NCI-H1092 treated with DMSO at 0.1 percent for 48 hours (cell line): ENCODE results near the gene DMD.

Experiments
- DNase-seq: peaks from one replicate; lab custom pipeline; 2025; lab: John Stamatoyannopoulos, UW

Gene DMD

DNA sequence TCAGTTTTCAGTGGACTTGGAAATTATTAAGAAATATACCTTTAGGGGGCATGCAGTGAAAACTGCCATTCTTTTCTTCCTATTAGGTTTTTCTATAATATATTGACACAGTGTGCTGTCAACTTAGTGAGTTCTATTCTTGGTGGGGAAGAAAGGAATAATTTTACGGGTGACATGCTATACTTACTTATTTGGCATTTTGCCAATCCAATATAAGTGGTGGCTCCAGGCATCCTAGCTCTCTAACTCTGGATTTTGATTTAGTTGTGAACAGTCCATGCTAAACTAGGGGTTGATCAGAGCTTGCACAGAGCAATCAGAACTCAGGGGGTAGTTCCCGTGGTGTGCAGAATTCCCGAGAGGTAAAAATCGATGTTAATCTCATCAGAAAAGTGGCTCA, 1861.8 kb downstream of the DMD start:
- no peak for DNase-seq

DNA sequence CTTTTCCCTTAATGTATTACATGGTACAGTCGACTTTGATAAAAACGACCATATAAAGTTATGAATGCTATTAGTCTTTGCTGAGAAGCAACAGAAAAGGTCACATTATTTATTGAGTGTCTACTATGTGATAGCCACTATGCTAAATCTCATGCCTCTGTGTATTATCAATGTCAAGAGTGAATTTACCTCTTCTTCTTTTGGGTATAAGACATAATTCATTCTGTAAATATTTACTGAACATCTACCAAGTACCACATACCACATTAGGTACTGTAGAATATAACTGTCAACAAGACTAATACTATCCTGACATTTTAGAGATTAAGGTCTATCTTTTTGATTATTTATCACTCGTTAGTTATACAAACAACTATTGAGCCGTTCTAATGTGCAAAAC, 1870.8 kb downstream of the DMD start:
- DNase-seq: no peak

DNA sequence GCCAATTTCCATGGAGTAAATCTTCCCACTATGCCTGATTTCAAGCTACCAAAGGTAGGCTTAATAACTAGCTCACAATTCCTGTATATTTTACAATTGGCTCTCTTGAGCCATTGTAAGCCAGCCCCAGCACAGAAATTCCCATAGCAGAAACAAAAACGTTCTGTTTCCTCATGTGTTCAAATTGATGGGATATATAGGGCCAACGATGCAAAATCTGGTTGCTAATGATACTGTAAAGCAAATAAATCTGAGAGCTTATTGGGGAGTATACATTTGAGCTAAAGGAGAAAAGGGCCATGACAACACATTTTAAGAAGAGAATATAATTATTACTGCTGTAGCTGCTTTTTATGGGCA, 1872.4 kb downstream of the DMD start:
- no peak for DNase-seq

GRCh38 chrX:31337332-31337731, 1874.0 kb downstream of the DMD start:
- no peak for DNase-seq

DNA sequence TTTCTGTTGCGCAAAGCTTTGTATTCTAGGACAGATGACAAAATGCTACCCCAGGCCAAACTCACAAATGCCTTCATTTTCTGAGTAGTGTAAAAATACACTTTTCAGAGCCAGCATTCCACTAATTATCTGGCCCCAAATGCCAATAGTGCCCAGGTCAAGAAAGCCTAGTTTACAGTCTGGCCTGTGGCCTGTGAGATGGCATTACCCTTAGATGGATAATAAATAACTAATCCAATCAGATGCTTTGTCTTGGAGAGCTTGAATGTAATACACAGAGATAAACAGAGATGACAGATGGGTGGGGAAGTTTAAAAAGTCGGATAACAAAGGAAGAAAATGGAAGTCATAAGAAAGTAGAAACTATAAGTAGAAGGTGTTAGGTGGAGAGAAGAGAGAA, 1874.9 kb downstream of the DMD start:
- no peak for DNase-seq

DNA sequence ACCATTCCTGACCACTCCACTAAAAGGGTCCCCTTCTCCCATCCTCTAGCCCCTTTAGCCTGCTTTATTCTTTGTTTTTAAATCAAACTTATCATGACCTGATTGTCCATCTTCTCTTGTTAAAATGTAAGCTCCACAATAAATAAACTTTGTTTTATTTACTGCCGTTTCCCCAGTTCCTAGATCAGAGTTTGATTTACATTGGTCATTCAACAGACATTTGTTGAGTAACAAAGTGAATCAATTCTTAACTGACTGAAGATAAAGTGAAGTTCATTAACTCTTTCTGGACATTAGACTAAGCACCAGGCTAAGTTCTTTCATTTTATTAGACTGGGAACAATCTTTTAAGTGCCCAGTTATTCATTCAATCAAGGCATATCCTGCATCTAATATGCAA, 1876.4 kb downstream of the DMD start:
- no peak for DNase-seq

DNA sequence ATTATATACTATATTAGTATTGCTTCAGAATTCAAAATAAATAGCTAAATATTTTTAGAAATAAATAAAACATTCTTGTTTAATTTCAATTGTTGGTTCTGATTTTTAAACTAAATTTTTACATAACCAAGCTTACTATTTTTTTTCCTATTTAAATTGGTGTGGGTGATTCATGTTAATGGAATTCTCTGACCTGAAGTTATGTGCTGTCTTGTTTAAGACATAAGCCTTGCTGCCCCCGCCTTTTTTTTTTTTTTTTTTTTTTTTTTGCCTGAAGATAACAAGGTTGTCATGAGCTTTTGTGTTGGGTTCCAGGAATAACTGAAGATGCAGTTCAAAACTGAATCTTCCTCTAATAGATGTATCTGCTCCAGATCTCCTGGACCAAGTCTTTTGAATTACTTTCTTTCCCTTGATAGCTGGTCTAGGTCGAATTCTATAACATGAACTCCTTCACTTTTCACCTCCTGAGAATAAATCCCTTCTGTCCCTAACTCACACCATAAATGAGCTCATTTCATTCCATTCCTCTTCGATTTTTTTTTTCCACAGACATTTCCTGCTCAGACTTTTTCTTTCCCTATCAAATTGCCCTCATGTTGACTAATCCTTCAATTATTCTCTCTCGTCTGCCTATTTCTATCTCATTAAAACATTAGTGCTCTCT, 1878.1 kb downstream of the DMD start:
- DNase-seq: no peak

DNA sequence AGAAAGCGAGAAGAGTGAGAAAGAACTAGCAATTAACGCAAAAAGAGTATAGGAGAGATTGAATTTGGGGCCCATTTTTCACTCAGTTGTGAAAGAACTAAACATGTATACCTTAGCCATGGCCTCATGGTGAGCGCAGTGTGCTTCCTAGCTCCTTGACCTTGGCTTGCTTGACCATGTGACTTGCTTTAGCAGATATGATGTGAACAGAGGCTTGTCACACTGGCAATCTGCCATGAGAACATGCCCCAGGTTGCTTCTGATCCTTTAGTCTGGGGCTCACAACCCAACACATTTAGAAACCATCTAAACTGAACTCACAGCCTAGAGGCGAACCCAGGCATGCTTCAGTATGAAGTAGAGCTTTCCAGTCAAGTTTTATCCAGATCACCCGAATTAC, 1879.4 kb downstream of the DMD start:
- no peak for DNase-seq

DNA sequence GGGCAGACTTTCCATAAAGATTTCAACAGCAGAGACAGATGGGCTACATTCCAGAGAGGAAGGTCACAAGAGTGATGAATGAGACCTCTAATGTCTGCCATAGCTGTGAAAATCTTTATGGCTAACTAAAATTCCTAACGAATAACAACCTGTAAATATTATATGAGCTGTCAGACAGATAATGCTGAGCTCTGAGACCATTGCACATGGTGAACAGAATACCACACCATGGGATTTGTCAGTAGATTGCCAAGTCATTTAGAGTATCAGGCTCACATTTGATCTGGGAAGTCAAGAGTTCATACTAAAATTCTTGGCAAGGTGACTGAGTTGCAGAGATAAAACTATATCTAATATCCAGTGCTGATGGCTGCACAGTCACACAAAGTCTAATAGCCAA, 1880.3 kb downstream of the DMD start:
- DNase-seq: no peak

GRCh38 chrX:31329298-31329697, 1882.1 kb downstream of the DMD start:
- no peak for DNase-seq

- DNase-seq: peak; percentile 71
Observed at GRCh38 chrX:31323658-31324057, 1887.7 kb downstream of the DMD start.

DNA sequence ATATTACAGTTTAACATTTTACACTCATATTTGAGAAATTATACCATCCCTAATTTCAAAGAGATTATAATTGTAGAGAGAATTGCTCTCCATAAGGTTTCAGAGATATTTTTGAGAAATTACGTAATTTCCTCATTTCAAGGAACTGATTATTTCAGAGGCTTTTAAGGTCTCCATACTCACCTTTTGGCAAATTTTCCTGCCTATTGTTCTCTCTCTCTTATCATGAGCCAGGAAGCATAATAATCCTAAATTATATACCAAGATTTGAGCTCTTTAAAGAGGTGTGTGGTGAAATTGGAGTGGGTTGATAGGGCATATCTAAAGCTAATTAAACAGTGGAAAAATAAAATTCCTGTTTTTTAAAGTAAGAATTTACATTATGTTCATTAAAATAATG, 1890.6 kb downstream of the DMD start:
- peak; percentile 57 for DNase-seq

DNA sequence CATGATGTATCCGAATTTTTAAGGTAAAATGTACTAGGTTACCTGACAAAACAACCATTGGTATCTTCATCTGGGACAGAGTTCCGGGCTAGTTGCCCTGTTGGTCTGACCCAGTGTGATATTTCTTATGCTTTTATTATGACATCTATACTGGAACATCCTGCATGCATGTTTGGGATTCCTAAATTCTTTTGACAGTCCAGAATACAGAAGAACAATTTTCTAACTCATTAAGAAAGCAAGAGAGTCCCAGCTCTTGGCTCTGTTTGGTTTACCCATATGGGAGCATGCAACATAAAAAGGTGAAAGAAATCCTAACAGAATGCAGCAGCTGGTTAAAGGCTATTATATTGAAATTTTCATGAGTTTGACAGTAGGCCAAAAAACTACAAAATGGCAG, 1891.8 kb downstream of the DMD start:
- DNase-seq: no peak

GRCh38 chrX:31318866-31319265, 1892.5 kb downstream of the DMD start:
- peak; percentile 12 for DNase-seq

DNA sequence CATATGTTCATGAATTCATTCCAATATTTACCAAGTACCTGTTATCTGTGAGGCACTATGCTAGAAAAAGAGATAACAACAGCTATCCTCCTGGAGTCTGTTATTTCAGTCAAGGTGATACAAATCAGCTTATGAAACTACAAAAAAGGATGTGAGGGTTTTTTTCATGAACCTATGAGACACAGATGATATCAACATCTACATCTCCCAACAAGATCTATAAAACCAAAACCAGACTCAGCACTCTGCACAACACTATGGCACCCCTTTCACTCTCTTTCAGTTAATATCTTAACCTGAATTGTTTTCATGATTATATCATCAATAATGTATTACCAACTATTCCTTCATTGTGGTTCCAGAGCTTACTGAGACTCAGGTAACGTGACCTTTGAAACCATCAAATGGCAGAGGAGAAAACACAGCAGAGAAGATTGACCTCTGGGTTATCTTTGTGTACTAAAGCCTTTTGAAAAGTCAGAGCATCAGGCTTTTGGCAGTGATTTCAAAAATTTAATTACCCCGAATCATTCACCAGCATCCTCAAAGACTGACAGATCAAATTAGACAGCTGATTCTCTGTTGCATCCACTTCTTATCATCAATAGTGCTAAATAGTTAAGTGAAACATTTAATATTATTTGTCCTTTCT, 1894.9 kb downstream of the DMD start:
- peak; percentile 6 for DNase-seq

DNA sequence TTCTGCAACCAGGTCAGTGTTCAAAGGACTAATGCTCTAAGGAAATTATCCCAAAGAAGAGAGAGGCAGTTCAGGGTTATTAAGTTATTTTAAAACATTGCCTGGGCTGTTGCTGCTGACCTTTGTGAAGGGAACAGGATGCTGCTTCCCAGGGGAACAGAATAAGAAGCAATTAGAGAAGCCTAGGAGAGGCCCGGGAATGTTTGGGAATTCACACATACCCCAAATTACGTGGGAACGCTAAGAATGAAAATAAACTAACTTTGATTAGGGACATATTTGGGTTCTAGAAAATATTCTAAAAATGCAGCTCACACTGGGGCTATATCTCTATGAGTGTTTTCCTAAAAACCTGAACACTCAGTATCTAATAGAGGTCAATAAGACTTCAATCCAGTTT, 1896.4 kb downstream of the DMD start:
- DNase-seq: no peak

DNA sequence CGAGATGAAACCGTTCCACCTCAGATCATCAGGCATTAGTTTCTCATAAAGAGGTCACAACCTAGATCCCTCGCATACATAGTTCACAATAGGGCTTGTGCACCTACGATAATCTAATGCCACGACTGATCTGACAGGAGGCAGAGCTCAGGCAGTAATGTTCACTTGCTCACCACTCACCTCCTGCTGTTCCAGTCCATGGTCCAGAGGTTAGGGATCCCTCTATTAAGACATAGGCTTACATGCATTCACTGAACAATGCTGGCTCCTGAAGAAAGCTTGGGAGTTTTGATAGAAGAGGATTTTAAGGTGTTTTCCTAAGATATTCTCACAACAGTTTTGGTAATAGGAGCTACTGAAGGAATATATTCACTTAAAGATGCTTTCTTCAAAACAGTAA, 1903.4 kb downstream of the DMD start:
- DNase-seq: no peak

DNA sequence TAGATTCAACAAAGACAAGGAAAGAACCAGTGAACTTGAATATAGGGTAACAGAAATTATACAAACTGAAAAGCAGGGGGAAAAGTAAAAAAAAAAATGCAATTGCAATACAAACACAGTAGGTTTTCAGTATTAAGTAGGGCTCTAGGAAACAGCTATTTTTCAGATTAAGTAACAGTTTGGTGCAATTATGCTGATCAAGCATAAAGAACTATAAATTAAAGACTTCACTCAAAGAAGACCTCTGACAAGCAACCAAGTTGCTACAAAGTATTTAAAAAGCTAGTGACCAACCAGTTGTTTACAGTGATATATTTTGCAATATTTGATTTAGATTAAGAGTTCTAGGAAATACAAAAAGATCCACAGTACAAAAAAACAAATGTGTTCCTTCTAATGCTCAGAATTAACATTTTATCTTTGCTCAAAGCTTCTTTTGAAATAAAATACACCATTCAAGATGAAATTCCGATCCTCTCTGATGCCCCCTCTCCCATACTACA, 1908.7 kb downstream of the DMD start:
- no peak for DNase-seq

GRCh38 chrX:31301941-31302340, 1909.4 kb downstream of the DMD start:
- DNase-seq: no peak

DNA sequence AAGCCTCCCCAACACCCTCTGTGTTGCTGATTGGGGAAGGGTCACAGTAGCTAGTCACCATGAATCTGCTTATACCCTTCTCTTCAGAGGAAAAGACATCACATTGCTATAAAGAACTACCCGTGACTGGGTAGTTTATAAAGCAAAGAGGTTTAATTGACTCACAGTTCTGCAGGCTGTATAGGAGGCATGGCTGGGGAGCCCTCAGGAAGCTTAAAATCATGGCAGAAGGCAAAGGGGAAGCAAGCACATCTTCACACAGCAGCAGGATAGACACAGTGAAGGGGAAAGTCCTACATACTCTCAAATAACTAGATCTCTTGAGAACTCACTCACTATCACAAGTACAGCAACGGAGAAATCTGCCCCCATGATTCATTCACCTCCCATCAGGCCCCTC, 1910.1 kb downstream of the DMD start:
- DNase-seq: no peak

DNA sequence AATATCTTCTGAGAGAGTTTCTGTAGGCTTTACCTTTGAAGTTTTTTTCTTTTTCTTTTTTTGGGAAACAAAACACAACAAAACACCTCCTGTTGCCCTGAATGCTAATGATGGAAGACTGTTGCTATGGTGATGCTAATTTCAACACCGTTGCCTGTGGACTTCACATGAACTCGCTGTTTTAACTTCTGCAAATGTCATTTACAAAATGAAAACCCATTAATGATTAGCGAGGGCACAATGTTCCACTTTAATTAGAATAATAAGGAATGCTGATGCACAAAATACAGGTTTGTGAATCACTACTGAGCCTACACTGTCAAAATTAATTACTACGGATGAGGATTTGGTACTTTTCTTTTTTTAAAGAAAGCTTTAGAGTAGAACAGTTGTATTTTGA, 1912.4 kb downstream of the DMD start:
- no peak for DNase-seq

DNA sequence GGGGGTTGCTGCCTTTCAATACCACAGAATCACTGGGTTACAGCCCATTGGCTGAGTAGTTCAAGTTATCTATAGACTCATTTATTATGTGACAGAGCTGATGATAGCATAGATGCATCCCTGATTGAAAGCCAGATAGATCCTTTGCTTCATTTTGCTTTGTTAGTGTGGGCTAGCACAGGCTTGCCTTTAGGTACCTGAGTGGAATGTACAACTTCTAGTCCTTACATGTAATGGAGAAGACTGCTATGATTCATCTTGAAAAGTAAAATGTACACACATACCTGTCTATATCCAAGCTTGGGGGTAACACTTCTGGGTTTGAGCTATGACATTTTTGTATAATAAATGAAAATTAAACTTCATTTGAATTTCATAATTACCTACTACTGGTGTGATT, 1913.5 kb downstream of the DMD start:
- no peak for DNase-seq

DNA sequence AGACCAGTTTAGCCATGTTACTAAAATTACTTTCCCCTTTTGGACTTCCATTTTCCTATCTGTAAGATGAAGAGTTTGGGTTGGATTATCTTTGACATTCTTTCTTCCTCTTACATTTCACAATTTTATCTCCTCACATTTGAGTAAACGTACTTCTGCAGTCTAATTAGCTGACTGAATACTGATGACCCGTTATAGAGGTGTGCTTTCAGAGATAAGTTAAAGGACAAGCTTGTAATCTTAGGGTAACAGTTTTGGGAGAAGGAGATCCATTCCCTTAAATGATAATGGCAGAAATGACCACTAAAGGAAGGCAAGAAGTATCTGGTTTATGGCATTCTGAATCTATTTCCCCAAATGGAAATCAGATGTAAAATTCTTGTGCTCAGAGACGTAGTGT, 1916.9 kb downstream of the DMD start:
- DNase-seq: no peak

DNA sequence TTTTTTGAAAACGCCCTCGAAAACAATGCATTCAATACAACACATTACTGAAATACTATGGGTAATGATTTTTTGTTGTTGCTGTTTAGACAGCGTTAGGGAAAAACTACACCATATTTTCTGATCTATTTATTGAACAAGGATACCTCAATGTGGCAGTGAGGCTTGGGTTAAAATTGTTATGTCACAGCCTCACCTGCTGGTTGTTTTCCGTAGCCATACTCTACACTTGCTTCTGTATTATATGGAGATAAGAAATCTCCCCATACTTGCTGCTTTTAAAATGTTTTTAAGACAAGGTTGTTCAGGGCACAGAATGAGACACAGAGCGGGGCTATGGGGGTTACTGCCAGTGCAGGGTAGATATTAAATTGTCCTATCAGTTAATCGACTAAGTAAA, 1917.9 kb downstream of the DMD start:
- DNase-seq: no peak
